HCT116 (cell line): ENCODE measurements around the gene ABHD12B. TPM values are rescaled to one million over a fixed set of nuclear protein-coding genes. Genes with fewer than 3 reads are reported as not detected.

Source experiments
- ATAC-seq: fragments of 200-7000 bp; cut with Tn5 transposase; 2 replicates; pipeline ENCODE4 v1.9.1; 2020; ENCODE audit warnings: mild to moderate bottlenecking, moderate library complexity
- BruUV-seq: library from RNA; stranded (reverse); fragments of 400-500 nt; replicated peaks from 2 replicates; lab custom pipeline; 2021; lab: Mats Ljungman, UMichigan
- CTCF ChIA-PET: fragments of 300-600 bp; sonication (Branson Sonifier 250); formaldehyde crosslinking; loops from one replicate; lab custom pipeline; 2021; ENCODE audit warnings: antibody characterized with exemption; lab: Charles Lee
- POLR2A ChIA-PET: fragments of 300-600, 350-600 bp; sonication (Branson Sonifier 250); formaldehyde crosslinking; loops from one replicate; lab custom pipeline; 2021; ENCODE audit warnings: antibody characterized with exemption; lab: Charles Lee
- RAD21 ChIA-PET, 2 experiments: fragments of 300-600 bp; sonication (Branson Sonifier 250); formaldehyde crosslinking; loops; one replicate each; lab custom pipeline; 2023; ENCODE audit warnings: low total read pairs in 2 of 2; ENCODE audit not compliant: uncharacterized antibody in 2 of 2, unreplicated experiment in 2 of 2, low non-redundant PET in 1 of 2; lab: Charles Lee
- DNase-seq: peaks from one replicate; pipeline ENCODE4 v3.0.0-alpha.2; 2010; ENCODE audit warnings: low read depth, low spot score
- H2AFZ ChIP-seq: fragments of 200-600 bp; shearing (Covaris generic), sonication (generic); 2 replicates; pipeline ENCODE4 v1.6.1; 2017; ENCODE audit warnings: low read depth, mixed run types, mixed read lengths, antibody characterized with exemption, low read length; ENCODE audit not compliant: poor library complexity, severe bottlenecking
- H3K27ac ChIP-seq: 2 replicates; pipeline ENCODE4 v1.5.1; 2012; ENCODE audit warnings: low read depth, low read length
- H3K27me3 ChIP-seq: fragments of 200-600 bp; sonication (generic); 2 replicates; pipeline ENCODE4 v1.6.1; 2016; ENCODE audit warnings: mixed run types, low read length, mixed read lengths; ENCODE audit not compliant: insufficient read depth
- H3K36me3 ChIP-seq, 2 experiments: fragments of 200-500 bp in 1 of 2; fragments of 200-600 bp in 1 of 2; sonication (Bioruptor generic) in 1 of 2; sonication (generic) in 1 of 2; 2 replicates each; pipeline versions ENCODE4 v1.5.1 to v1.6.1; 2014 to 2016; ENCODE audit warnings: low read length in 2 of 2, inconsistent platforms in 1 of 2, mixed read lengths in 1 of 2, mixed run types in 1 of 2; ENCODE audit not compliant: insufficient read depth in 2 of 2, control insufficient read depth in 1 of 2
- H3K4me1 ChIP-seq, 2 experiments: fragments of 200-600 bp in 1 of 2; sonication (generic) in 1 of 2; 2 replicates each; pipeline versions ENCODE4 v1.5.1 to v1.6.1; 2012 to 2017; ENCODE audit warnings: low read length in 2 of 2, inconsistent platforms in 1 of 2, mild to moderate bottlenecking in 1 of 2, mixed read lengths in 1 of 2, mixed run types in 1 of 2, moderate library complexity in 1 of 2; ENCODE audit not compliant: insufficient read depth in 2 of 2, control insufficient read depth in 1 of 2
- H3K4me2 ChIP-seq: fragments of 200-600 bp; sonication (generic); 2 replicates; pipeline ENCODE4 v1.6.1; 2017; ENCODE audit warnings: mixed run types, low read length, mixed read lengths
- H3K4me3 ChIP-seq, 2 experiments: fragments of 200-600 bp in 1 of 2; sonication (generic) in 1 of 2; replicated peaks in 1 of 2; 2 replicates each; pipeline ENCODE4 v1.5.1; 2011 to 2016; ENCODE audit warnings: low read length in 2 of 2, control low read depth in 1 of 2, low read depth in 1 of 2, mild to moderate bottlenecking in 1 of 2, mixed read lengths in 1 of 2, mixed run types in 1 of 2
- H3K79me2 ChIP-seq: fragments of 200-600 bp; sonication (generic); 2 replicates; pipeline ENCODE4 v1.6.1; 2017; ENCODE audit warnings: mild to moderate bottlenecking, mixed run types, low read length, moderate library complexity, mixed read lengths; ENCODE audit not compliant: insufficient read depth
- H3K9ac ChIP-seq: fragments of 200-600 bp; sonication (generic); 2 replicates; pipeline ENCODE4 v1.6.1; 2016; ENCODE audit warnings: low read length, mixed read lengths
- H3K9me2 ChIP-seq: fragments of 200-600 bp; sonication (generic), shearing (Covaris generic); 2 replicates; pipeline ENCODE4 v1.6.1; 2017; ENCODE audit warnings: mixed run types, mild to moderate bottlenecking, moderate library complexity; ENCODE audit not compliant: insufficient read depth
- H3K9me3 ChIP-seq, 2 experiments: fragments of 200-500 bp in 1 of 2; fragments of 200-600 bp in 1 of 2; sonication (Bioruptor generic) in 1 of 2; sonication (generic) in 1 of 2; 2 replicates each; pipeline ENCODE4 v1.6.1; 2014 to 2017; ENCODE audit warnings: low read length in 2 of 2, mixed read lengths in 2 of 2, inconsistent platforms in 1 of 2, low read depth in 1 of 2, mild to moderate bottlenecking in 1 of 2, mixed run types in 1 of 2, moderate library complexity in 1 of 2; ENCODE audit not compliant: control insufficient read depth in 1 of 2, insufficient read depth in 1 of 2
- H4K20me1 ChIP-seq: fragments of 200-600 bp; sonication (generic), shearing (Covaris generic); 2 replicates; pipeline ENCODE4 v1.6.1; 2017; ENCODE audit warnings: mixed run types, mild to moderate bottlenecking, moderate library complexity; ENCODE audit not compliant: insufficient read depth
- EGR1 ChIP-seq: IDR thresholded peaks from 2 replicates; pipeline ENCODE4 v1.6.1; 2012; ENCODE audit warnings: low read depth
- ELF1 ChIP-seq: IDR thresholded peaks from 2 replicates; pipeline ENCODE4 v1.6.1; 2012; ENCODE audit warnings: low read depth, borderline replicate concordance
- EZH2phosphoT487 ChIP-seq: fragments of 200-600 bp; IDR thresholded peaks from 2 replicates; pipeline ENCODE4 v1.6.1; 2018; ENCODE audit warnings: antibody characterized with exemption, borderline replicate concordance
- RAD21 ChIP-seq: IDR thresholded peaks from 2 replicates; pipeline ENCODE4 v1.6.1; 2012; ENCODE audit warnings: low read depth, mild to moderate bottlenecking
- SIN3A ChIP-seq: IDR thresholded peaks from 2 replicates; pipeline ENCODE4 v1.6.1; 2012; ENCODE audit warnings: low read depth
- SP1 ChIP-seq: IDR thresholded peaks from 2 replicates; pipeline ENCODE4 v1.6.1; 2012; ENCODE audit warnings: low read depth
- TCF7L2 ChIP-seq: IDR thresholded peaks from 2 replicates; pipeline ENCODE4 v1.7.0; 2011; ENCODE audit warnings: borderline replicate concordance, inconsistent platforms; ENCODE audit not compliant: insufficient read depth, insufficient read length; ENCODE audit errors: extremely low read depth
- YY1 ChIP-seq: IDR thresholded peaks from 2 replicates; pipeline ENCODE4 v1.6.1; 2011; ENCODE audit warnings: low read length, low read depth, moderate library complexity, mild to moderate bottlenecking; ENCODE audit not compliant: insufficient replicate concordance; ENCODE audit errors: extremely low read depth
- ZNF274 ChIP-seq: fragments of 200-500 bp; sonication (Bioruptor generic); IDR thresholded peaks from 2 replicates; pipeline ENCODE4 v1.6.1; 2014; ENCODE audit warnings: mild to moderate bottlenecking, low read depth, low read length, inconsistent platforms
- intact Hi-C: fragments of 100-400 bp; cut with micrococcal nuclease; formaldehyde crosslinking; loops from 2 replicates; pipeline ENCODE4 v1.10.0; 2022
- total RNA-seq: library from RNA; stranded (reverse); gene quantifications from one replicate; pipeline ENCODE4 v1.2.1, GENCODE V29; 2021; ENCODE audit not compliant: unreplicated experiment
- TF ChIP-seq, protein P1 (sequence below): IDR thresholded peaks from 2 replicates; pipeline ENCODE4 v1.6.1; 2012; ENCODE audit warnings: low read depth
- TF ChIP-seq, protein P2 (sequence below): IDR thresholded peaks from 2 replicates; pipeline ENCODE4 v1.6.1; 2012
- TF ChIP-seq, protein P3 (sequence below), 3 experiments: fragments of 200-600 bp in 1 of 3; sonication (generic) in 1 of 3; IDR thresholded peaks in 2 of 3; conservative IDR thresholded peaks in 1 of 3; 2 replicates each; pipeline ENCODE4 v1.5.1; 2012 to 2017; ENCODE audit warnings: low read depth in 2 of 3, low read length in 2 of 3, antibody characterized with exemption in 1 of 3, borderline replicate concordance in 1 of 3, control low read depth in 1 of 3, mild to moderate bottlenecking in 1 of 3, mixed read lengths in 1 of 3, mixed run types in 1 of 3, moderate library complexity in 1 of 3; ENCODE audit not compliant: insufficient read depth in 1 of 3

The ABHD12B gene
- total RNA-seq, 1 experiment from 2014 or later = 0.74 TPM

DNA sequence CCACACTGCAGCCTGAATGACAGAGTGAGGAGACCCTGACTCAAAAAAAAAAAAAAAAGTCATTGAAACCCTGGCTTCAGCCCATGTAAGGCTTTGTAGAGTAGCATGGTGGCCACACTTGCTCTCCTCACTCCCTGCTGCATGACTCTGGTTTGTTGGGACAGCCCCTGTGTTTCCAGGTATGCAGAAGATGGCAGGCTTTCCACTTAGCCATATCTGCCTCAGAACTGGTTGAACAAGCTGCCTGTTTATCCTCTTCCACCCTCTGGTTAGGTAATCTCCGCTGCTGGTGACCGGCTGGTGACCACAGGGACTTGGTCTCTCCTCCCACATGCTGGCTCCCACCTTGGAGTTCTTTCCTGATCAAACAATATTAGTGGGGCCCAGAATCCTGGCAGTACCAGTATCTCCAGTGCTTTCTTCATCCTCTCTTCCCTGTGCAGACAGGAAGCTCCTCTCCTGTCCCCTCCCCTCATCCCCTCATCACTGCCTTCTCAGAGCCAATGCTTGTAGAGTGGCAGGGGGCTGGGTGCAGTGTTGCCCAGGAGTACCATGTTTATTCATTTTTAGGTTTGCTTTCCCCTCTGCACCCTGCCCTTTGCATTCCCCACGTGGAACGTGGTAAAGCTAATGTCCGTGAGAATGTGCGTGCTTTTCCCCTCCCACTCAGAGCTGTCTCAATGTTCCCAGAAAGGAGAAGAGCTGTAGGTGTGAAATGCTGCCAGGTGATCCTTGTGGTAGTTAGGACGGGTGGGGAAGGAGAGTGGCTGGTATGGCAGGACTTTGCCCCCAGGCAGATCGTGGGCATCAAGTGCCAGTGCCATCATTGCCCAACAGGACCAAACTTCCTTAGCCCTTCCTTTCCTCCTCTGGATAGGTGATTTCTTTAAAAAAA, 11.3 kb downstream of the ABHD12B start:
- Histone ChIP-seq H3K27ac (no peak overlapping the region), H2AFZ (no peak overlapping the region), H3K36me3 (no peaks in the 10 kb centered on the region), H3K9me3 (no peaks in the 10 kb centered on the region), H3K4me2 (no peak overlapping the region), H3K4me3 (no peak overlapping the region), H3K9me2 (no peaks in the 10 kb centered on the region), H3K27me3 (no peaks in the 10 kb centered on the region), H3K9ac (no peak overlapping the region), H3K79me2 (no peaks in the 10 kb centered on the region), H4K20me1 (no peaks in the 10 kb centered on the region), H3K4me1 (no peaks in the 10 kb centered on the region)
- BruUV-seq = no TSS peak
- ChIA-PET RAD21 (no interaction called here), CTCF (no interaction called here), POLR2A (interaction anchor here (0.5 kb wide), 1 partner anchor 657 kb away, joined by 3 read pairs; no protein-coding TSS in a partner anchor)
- no peak for TF ChIP-seq ELF1
- no peak for TF ChIP-seq TCF7L2
- TF ChIP-seq SIN3A = no peak
- TF ChIP-seq ZNF274 = no peak
- TF ChIP-seq, protein P1, sequence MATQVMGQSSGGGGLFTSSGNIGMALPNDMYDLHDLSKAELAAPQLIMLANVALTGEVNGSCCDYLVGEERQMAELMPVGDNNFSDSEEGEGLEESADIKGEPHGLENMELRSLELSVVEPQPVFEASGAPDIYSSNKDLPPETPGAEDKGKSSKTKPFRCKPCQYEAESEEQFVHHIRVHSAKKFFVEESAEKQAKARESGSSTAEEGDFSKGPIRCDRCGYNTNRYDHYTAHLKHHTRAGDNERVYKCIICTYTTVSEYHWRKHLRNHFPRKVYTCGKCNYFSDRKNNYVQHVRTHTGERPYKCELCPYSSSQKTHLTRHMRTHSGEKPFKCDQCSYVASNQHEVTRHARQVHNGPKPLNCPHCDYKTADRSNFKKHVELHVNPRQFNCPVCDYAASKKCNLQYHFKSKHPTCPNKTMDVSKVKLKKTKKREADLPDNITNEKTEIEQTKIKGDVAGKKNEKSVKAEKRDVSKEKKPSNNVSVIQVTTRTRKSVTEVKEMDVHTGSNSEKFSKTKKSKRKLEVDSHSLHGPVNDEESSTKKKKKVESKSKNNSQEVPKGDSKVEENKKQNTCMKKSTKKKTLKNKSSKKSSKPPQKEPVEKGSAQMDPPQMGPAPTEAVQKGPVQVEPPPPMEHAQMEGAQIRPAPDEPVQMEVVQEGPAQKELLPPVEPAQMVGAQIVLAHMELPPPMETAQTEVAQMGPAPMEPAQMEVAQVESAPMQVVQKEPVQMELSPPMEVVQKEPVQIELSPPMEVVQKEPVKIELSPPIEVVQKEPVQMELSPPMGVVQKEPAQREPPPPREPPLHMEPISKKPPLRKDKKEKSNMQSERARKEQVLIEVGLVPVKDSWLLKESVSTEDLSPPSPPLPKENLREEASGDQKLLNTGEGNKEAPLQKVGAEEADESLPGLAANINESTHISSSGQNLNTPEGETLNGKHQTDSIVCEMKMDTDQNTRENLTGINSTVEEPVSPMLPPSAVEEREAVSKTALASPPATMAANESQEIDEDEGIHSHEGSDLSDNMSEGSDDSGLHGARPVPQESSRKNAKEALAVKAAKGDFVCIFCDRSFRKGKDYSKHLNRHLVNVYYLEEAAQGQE = no peak
- no peak for TF ChIP-seq SP1
- TF ChIP-seq, protein P2, sequence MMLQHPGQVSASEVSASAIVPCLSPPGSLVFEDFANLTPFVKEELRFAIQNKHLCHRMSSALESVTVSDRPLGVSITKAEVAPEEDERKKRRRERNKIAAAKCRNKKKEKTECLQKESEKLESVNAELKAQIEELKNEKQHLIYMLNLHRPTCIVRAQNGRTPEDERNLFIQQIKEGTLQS = no peak
- TF ChIP-seq, protein P3, sequence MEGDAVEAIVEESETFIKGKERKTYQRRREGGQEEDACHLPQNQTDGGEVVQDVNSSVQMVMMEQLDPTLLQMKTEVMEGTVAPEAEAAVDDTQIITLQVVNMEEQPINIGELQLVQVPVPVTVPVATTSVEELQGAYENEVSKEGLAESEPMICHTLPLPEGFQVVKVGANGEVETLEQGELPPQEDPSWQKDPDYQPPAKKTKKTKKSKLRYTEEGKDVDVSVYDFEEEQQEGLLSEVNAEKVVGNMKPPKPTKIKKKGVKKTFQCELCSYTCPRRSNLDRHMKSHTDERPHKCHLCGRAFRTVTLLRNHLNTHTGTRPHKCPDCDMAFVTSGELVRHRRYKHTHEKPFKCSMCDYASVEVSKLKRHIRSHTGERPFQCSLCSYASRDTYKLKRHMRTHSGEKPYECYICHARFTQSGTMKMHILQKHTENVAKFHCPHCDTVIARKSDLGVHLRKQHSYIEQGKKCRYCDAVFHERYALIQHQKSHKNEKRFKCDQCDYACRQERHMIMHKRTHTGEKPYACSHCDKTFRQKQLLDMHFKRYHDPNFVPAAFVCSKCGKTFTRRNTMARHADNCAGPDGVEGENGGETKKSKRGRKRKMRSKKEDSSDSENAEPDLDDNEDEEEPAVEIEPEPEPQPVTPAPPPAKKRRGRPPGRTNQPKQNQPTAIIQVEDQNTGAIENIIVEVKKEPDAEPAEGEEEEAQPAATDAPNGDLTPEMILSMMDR (IDR thresholded peaks at IDR 0.05 in 2 of 3, conservative IDR thresholded peaks at IDR 0.05 in 1 of 3; ENCODE audit: borderline replicate concordance in 1 of 3, insufficient read depth in 1 of 3, low read depth in 2 of 3, low read length in 2 of 3) = no peak
- no peak for TF ChIP-seq EZH2phosphoT487
- no peak for TF ChIP-seq RAD21
- TF ChIP-seq YY1 = no peak
- TF ChIP-seq EGR1 = no peak
- DNase-seq (no peak), ATAC-seq (no peak)
- intact Hi-C loops = no loop called here
